Kasumi-1 (cell line): ENCODE data around the gene SPRR3.
A peak's percentile ranks its signal among the peaks of the same experiment; 100 is the strongest.
"Not testable (repeated sequence)": the region's sequence is repeated elsewhere in the genome, so short reads cannot be mapped to it uniquely, and the experiment has no call there.

Source experiments
- DNase-seq, 2 experiments: peaks; one replicate each; lab custom pipeline; 2025; lab: John Stamatoyannopoulos, UW

SPRR3 gene

GRCh38 chr1:152983743-152984142, 17.8 kb upstream of the SPRR3 start, which contains the start of gene SPRR1A:
SPRR1A (plus strand) TSS chr1:152984081; CDS start chr1:152985231, 1,150 bp downstream.
- no peak for DNase-seq

GRCh38 chr1:152986578-152986977, 15.0 kb upstream of the SPRR3 start:
- DNase-seq, result no peak

GRCh38 chr1:152993186-152993585, 8.4 kb upstream of the SPRR3 start:
- DNase-seq, result no peak

GRCh38 chr1:152995842-152996241, 5.7 kb upstream of the SPRR3 start:
- no peak for DNase-seq

GRCh38 chr1:152996633-152997400, 4.7 kb upstream of the SPRR3 start:
- no peak for DNase-seq

- no peak for DNase-seq
These were observed 3.6 kb upstream of the SPRR3 start for GRCh38 chr1:152997901-152998300.

GRCh38 chr1:152998476-152998875, 3.1 kb upstream of the SPRR3 start:
- DNase-seq, result no peak

- no peak for DNase-seq
These were observed 1.7 kb upstream of the SPRR3 start for GRCh38 chr1:152999818-153000217.

GRCh38 chr1:153000294-153000693, 1.3 kb upstream of the SPRR3 start:
- no peak for DNase-seq

GRCh38 chr1:153011235-153011758, 9.7 kb downstream of the SPRR3 start:
- not testable (repeated sequence) for DNase-seq

- not testable (repeated sequence) for DNase-seq
These were observed 20.3 kb downstream of the SPRR3 start for GRCh38 chr1:153021829-153022228.

- peak in 1 of 2 experiments; percentile 11 for DNase-seq
These were observed 20.8 kb downstream of the SPRR3 start for GRCh38 chr1:153022340-153022739.

- no peak for DNase-seq
These were observed 21.6 kb downstream of the SPRR3 start for GRCh38 chr1:153023109-153023508.

GRCh38 chr1:153024413-153024812, 22.9 kb downstream of the SPRR3 start:
- no peak for DNase-seq

GRCh38 chr1:153025797-153026196, 24.2 kb downstream of the SPRR3 start:
- DNase-seq, result no peak

GRCh38 chr1:153028766-153029165, 27.2 kb downstream of the SPRR3 start:
- DNase-seq, result no peak

- DNase-seq, result no peak
These were observed 29.3 kb downstream of the SPRR3 start, which contains the start of gene SPRR1B for GRCh38 chr1:153030895-153031294. SPRR1B (plus strand) TSS chr1:153031203; CDS start chr1:153032346, 1,143 bp downstream.

GRCh38 chr1:153032073-153032472, 30.5 kb downstream of the SPRR3 start:
- DNase-seq, result no peak

- DNase-seq, result peak in 1 of 2 experiments; percentile 21
These were observed 31.2 kb downstream of the SPRR3 start for GRCh38 chr1:153032677-153033308.

- DNase-seq, result no peak
These were observed 33.7 kb downstream of the SPRR3 start for GRCh38 chr1:153035211-153035610.

- DNase-seq, result no peak
These were observed 39.5 kb downstream of the SPRR3 start, which contains the start of gene SPRR2D for GRCh38 chr1:153040950-153041631. SPRR2D (minus strand) TSS chr1:153041120; CDS start chr1:153040346, 774 bp downstream.

- DNase-seq, result no peak
These were observed 47.7 kb downstream of the SPRR3 start for GRCh38 chr1:153049211-153049610.
